SU-DHL-6 (cell line): ENCODE measurements around the gene TBC1D8.

ENCODE experiments used
- H2AFZ ChIP-seq: fragments of 200-600 bp; sonication (generic); 2 replicates; pipeline ENCODE4 v1.6.1; 2014; ENCODE audit warnings: low read depth, mild to moderate bottlenecking, moderate library complexity, mixed read lengths, antibody characterized with exemption, low read length; ENCODE audit not compliant: severe bottlenecking
- H3F3A ChIP-seq: fragments of 200-600 bp; shearing (Covaris generic); 2 replicates; pipeline ENCODE4 v1.6.0; 2016; ENCODE audit warnings: antibody characterized with exemption, mild to moderate bottlenecking; ENCODE audit not compliant: insufficient read depth
- H3K27ac ChIP-seq: fragments of 200-600 bp; sonication (generic); 2 replicates; pipeline ENCODE4 v1.5.1; 2016; ENCODE audit warnings: low read depth, mild to moderate bottlenecking, low read length, moderate library complexity, mixed read lengths
- H3K27me3 ChIP-seq: fragments of 200-600 bp; sonication (generic), shearing (Covaris generic); 2 replicates; pipeline ENCODE4 v1.6.0; 2014; ENCODE audit warnings: mild to moderate bottlenecking, low read length
- H3K36me3 ChIP-seq: fragments of 200-600 bp; sonication (generic); 2 replicates; pipeline ENCODE4 v1.6.1; 2014; ENCODE audit warnings: mild to moderate bottlenecking, low read length, mixed read lengths
- H3K4me2 ChIP-seq: fragments of 300-600, 200-600 bp; shearing (Covaris generic), sonication (generic); 2 replicates; pipeline ENCODE4 v1.6.0; 2014; ENCODE audit warnings: low read length, low read depth, mild to moderate bottlenecking; ENCODE audit not compliant: poor library complexity, severe bottlenecking
- H3K4me3 ChIP-seq: fragments of 200-600 bp; sonication (generic); 2 replicates; pipeline ENCODE4 v1.5.1; 2014; ENCODE audit warnings: antibody characterized with exemption, low read length, mild to moderate bottlenecking, mixed read lengths; ENCODE audit not compliant: insufficient read depth, poor library complexity, severe bottlenecking
- H3K79me2 ChIP-seq: fragments of 200-600 bp; sonication (generic); 2 replicates; pipeline ENCODE4 v1.6.1; 2014; ENCODE audit warnings: mild to moderate bottlenecking, low read length, moderate library complexity; ENCODE audit not compliant: insufficient read depth
- H3K9ac ChIP-seq: fragments of 200-600 bp; sonication (generic); 2 replicates; pipeline ENCODE4 v1.7.0; 2014; ENCODE audit warnings: mild to moderate bottlenecking, low read length
- H3K9me2 ChIP-seq: fragments of 200-600 bp; sonication (generic); replicated peaks from 2 replicates; pipeline ENCODE4 v1.6.1; 2014; ENCODE audit warnings: low read length; ENCODE audit not compliant: insufficient read depth
- H3K9me3 ChIP-seq: fragments of 200-600 bp; sonication (generic); 2 replicates; pipeline ENCODE4 v1.6.1; 2014; ENCODE audit warnings: low read length, mixed read lengths; ENCODE audit not compliant: insufficient read depth
- H4K20me1 ChIP-seq: fragments of 200-600 bp; sonication (generic); 2 replicates; pipeline ENCODE4 v1.6.1; 2014; ENCODE audit warnings: low read depth, mild to moderate bottlenecking, antibody characterized with exemption, low read length, moderate library complexity, mixed read lengths
- CTCF ChIP-seq: fragments of 200-600 bp; sonication (generic); IDR thresholded peaks from one replicate; pipeline ENCODE4 v1.5.1; 2017; ENCODE audit warnings: antibody characterized with exemption, mild to moderate bottlenecking, low read length, moderate library complexity; ENCODE audit not compliant: insufficient read depth, poor library complexity, severe bottlenecking
- EZH2phosphoT487 ChIP-seq: fragments of 200-600 bp; sonication (generic), shearing (Covaris generic); conservative IDR thresholded peaks from 2 replicates; pipeline ENCODE4 v1.6.1; 2018; ENCODE audit warnings: mild to moderate bottlenecking, antibody characterized with exemption, low read length, moderate library complexity, mixed read lengths

The TBC1D8 gene

GRCh38 chr2:100989666-100990065 is 161.5 kb downstream of the TBC1D8 start:
- Histone ChIP-seq H3K36me3 (no peaks in the 10 kb centered on the region), H3F3A (no peaks in the 10 kb centered on the region), H3K27me3 (no peaks in the 10 kb centered on the region), H2AFZ (no peak overlapping the region), H4K20me1 (no peaks in the 10 kb centered on the region), H3K9me2 (no peaks in the 10 kb centered on the region), H3K4me3 (no peak overlapping the region), H3K27ac (no peak overlapping the region), H3K9me3 (no peaks in the 10 kb centered on the region), H3K4me2 (no peak overlapping the region), H3K9ac (no peak overlapping the region), H3K79me2 (no peaks in the 10 kb centered on the region)
- TF ChIP-seq CTCF (no peak), EZH2phosphoT487 (no peak)

GRCh38 chr2:100988630-100989417 is 162.4 kb downstream of the TBC1D8 start:
- Histone ChIP-seq H4K20me1 (no peaks in the 10 kb centered on the region), H3F3A (no peaks in the 10 kb centered on the region), H3K9ac (no peak overlapping the region), H3K27me3 (no peaks in the 10 kb centered on the region), H3K4me3 (no peak overlapping the region), H2AFZ (no peak overlapping the region), H3K79me2 (no peaks in the 10 kb centered on the region), H3K9me3 (no peaks in the 10 kb centered on the region), H3K27ac (no peak overlapping the region), H3K9me2 (no peaks in the 10 kb centered on the region), H3K4me2 (no peak overlapping the region), H3K36me3 (no peaks in the 10 kb centered on the region)
- TF ChIP-seq EZH2phosphoT487, result no peak
- TF ChIP-seq CTCF, result no peak

- no peaks in the 10 kb centered on the region for H3K27me3 ChIP-seq
- no peak overlapping the region for H3K4me3 ChIP-seq
- H3F3A ChIP-seq, result no peaks in the 10 kb centered on the region
- H3K9me3 ChIP-seq, result no peaks in the 10 kb centered on the region
- H3K9me2 ChIP-seq, result no peaks in the 10 kb centered on the region
- H4K20me1 ChIP-seq, result no peaks in the 10 kb centered on the region
- H3K36me3 ChIP-seq, result no peaks in the 10 kb centered on the region
- no peak overlapping the region for H3K9ac ChIP-seq
- H2AFZ ChIP-seq, result no peak overlapping the region
- H3K4me2 ChIP-seq, result no peak overlapping the region
- H3K27ac ChIP-seq, result no peak overlapping the region
- TF ChIP-seq CTCF, result no peak
- no peak for TF ChIP-seq EZH2phosphoT487
- H3K79me2 ChIP-seq, result no peaks in the 10 kb centered on the region
These were observed 163.2 kb downstream of the TBC1D8 start for GRCh38 chr2:100987974-100988373.
